ENCODE measurements around the gene FUT8. TPM values are rescaled to one million over a fixed set of nuclear protein-coding genes. Genes with fewer than 3 reads are reported as not detected.

Gene FUT8
- total and polyA plus RNA-seq, 9 donors, result 18.1 to 51.1 (median 27.4) TPM

- DNase-seq, result peak in 2 of 5 donors; percentile 10 to 16
- no peaks in the 10 kb centered on the region for H3K27me3 ChIP-seq
- no peaks in the 10 kb centered on the region for H3K36me3 ChIP-seq
- peak overlapping the region; percentile 61 for H3K4me3 ChIP-seq
- 1% methylated on average over 23 to 87 of the region's 87 CpGs for WGBS, 3 donors
- H3K9me3 ChIP-seq, result no peaks in the 10 kb centered on the region
- H3K27ac ChIP-seq, result peak overlapping the region; percentile 79 to 85
- peaks cover 1% of the 10 kb centered on the region for H3K4me1 ChIP-seq (ENCODE audit: insufficient read depth)
- no peak for TF ChIP-seq EP300 (IDR thresholded peaks at IDR 0.05)
- TF ChIP-seq CTCF (IDR thresholded peaks at IDR 0.05), result no peak
- no peak for TF ChIP-seq POLR2A (IDR thresholded peaks at IDR 0.05)
- intact Hi-C loops (cut with DNase I), result loop anchor here (5.0 to 10.0 kb wide), 4 partner anchors 241 to 412 kb away; no protein-coding TSS in a partner anchor
Observed at GRCh38 chr14:65412856-65413738, 567 bp downstream of the FUT8 start.

GRCh38 chr14:65413739-65414045, 1.2 kb downstream of the FUT8 start:
- H3K4me3 ChIP-seq, result peak overlapping the region; percentile 61
- no peaks in the 10 kb centered on the region for H3K36me3 ChIP-seq
- H3K27me3 ChIP-seq, result no peaks in the 10 kb centered on the region
- no peaks in the 10 kb centered on the region for H3K9me3 ChIP-seq
- TF ChIP-seq POLR2A (IDR thresholded peaks at IDR 0.05) (no peak), EP300 (IDR thresholded peaks at IDR 0.05) (no peak), CTCF (IDR thresholded peaks at IDR 0.05) (no peak)
- WGBS, 3 donors, result 19 to 33% (median 27%) methylated on average over 6 of the region's 6 CpGs
- H3K27ac ChIP-seq, result peak overlapping the region; percentile 79 to 85
- peaks cover 1% of the 10 kb centered on the region for H3K4me1 ChIP-seq (ENCODE audit: insufficient read depth)
- no peak for DNase-seq
- intact Hi-C loops (cut with DNase I), result loop anchor here (5.0 to 10.0 kb wide), 4 partner anchors 241 to 411 kb away; no protein-coding TSS in a partner anchor

GRCh38 chr14:65414961-65415589, 2.5 kb downstream of the FUT8 start:
- no peak for DNase-seq
- H3K4me3 ChIP-seq, result no peak overlapping the region
- H3K27ac ChIP-seq, result no peak overlapping the region
- 44 to 63% (median 45%) methylated on average over 3 of the region's 3 CpGs for WGBS, 3 donors
- intact Hi-C loops (cut with DNase I), result loop anchor here (5.0 to 10.0 kb wide), 4 partner anchors 243 to 410 kb away; no protein-coding TSS in a partner anchor
- H3K4me1 ChIP-seq (ENCODE audit: insufficient read depth), result peaks cover 1% of the 10 kb centered on the region
- no peaks in the 10 kb centered on the region for H3K9me3 ChIP-seq
- TF ChIP-seq CTCF (IDR thresholded peaks at IDR 0.05) (peak; percentile 16 to 37 (median 18)), EP300 (IDR thresholded peaks at IDR 0.05) (no peak), POLR2A (IDR thresholded peaks at IDR 0.05) (no peak)
- no peaks in the 10 kb centered on the region for H3K27me3 ChIP-seq
- H3K36me3 ChIP-seq, result no peaks in the 10 kb centered on the region

GRCh38 chr14:65415613-65416012, 3.1 kb downstream of the FUT8 start:
- Histone ChIP-seq H3K36me3 (no peaks in the 10 kb centered on the region), H3K4me1 (ENCODE audit: insufficient read depth) (peaks cover 1% of the 10 kb centered on the region), H3K9me3 (no peaks in the 10 kb centered on the region), H3K27me3 (no peaks in the 10 kb centered on the region), H3K27ac (no peak overlapping the region), H3K4me3 (no peak overlapping the region)
- DNase-seq, result no peak
- WGBS, 3 donors, result 87 to 88% (median 87%) methylated on average over 3 of the region's 3 CpGs
- intact Hi-C loops (cut with DNase I), result loop anchor here in 3 of 4 donors (10.0 kb wide), 2 partner anchors 251 to 409 kb away; no protein-coding TSS in a partner anchor
- TF ChIP-seq CTCF (IDR thresholded peaks at IDR 0.05), result no peak
- TF ChIP-seq POLR2A (IDR thresholded peaks at IDR 0.05), result no peak
- no peak for TF ChIP-seq EP300 (IDR thresholded peaks at IDR 0.05)
